Activated B cell treated with CpG ODN at 0.5 μM for 24 hours (primary cell): ENCODE results near the gene GSG1L. TPM values are rescaled to one million over a fixed set of nuclear protein-coding genes. Genes with fewer than 3 reads are reported as not detected.

ENCODE experiments used
- ATAC-seq: fragments of 200-7000 bp; cut with Tn5 transposase; one replicate; pipeline ENCODE4 v1.10.0; 2021; ENCODE audit warnings: low read depth, mild to moderate bottlenecking, moderate library complexity
- CTCF ChIA-PET: fragments of 350-600 bp; sonication (Branson Sonifier 250); formaldehyde crosslinking; loops from one replicate; lab custom pipeline; 2021; ENCODE audit warnings: antibody characterized with exemption; lab: Charles Lee
- POLR2A ChIA-PET: fragments of 350-600 bp; sonication (Branson Sonifier 250); formaldehyde crosslinking; loops from one replicate; lab custom pipeline; 2021; ENCODE audit warnings: antibody characterized with exemption; lab: Charles Lee
- DNase-seq: peaks from one replicate; pipeline ENCODE4 v3.0.0; 2022
- H3K27ac Mint-ChIP-seq: one replicate; pipeline ENCODE4 v1.8.0; 2020; ENCODE audit warnings: mixed read lengths
- H3K27me3 Mint-ChIP-seq: one replicate; pipeline ENCODE4 v1.8.0; 2021; ENCODE audit warnings: mixed read lengths
- H3K36me3 Mint-ChIP-seq: one replicate; pipeline ENCODE4 v1.8.0; 2021; ENCODE audit warnings: low read depth, mixed read lengths
- H3K4me1 Mint-ChIP-seq: one replicate; pipeline ENCODE4 v1.8.0; 2021; ENCODE audit warnings: mixed read lengths
- H3K4me3 Mint-ChIP-seq: one replicate; pipeline ENCODE4 v1.8.0; 2020; ENCODE audit warnings: mild to moderate bottlenecking, mixed read lengths
- H3K9me3 Mint-ChIP-seq: one replicate; pipeline ENCODE4 v1.8.0; 2020; ENCODE audit warnings: mixed read lengths
- CTCF ChIP-seq: fragments of 200-600 bp; IDR thresholded peaks from one replicate; pipeline ENCODE4 v1.8.0; 2022; ENCODE audit warnings: antibody characterized with exemption, mild to moderate bottlenecking
- intact Hi-C: fragments of 100-400 bp; cut with micrococcal nuclease; formaldehyde crosslinking; loops from one replicate; pipeline ENCODE4 v1.15.1; 2024
- total RNA-seq: library from RNA; stranded (reverse); gene quantifications from 2 replicates; pipeline ENCODE4 v1.2.3, GENCODE V29; 2022

GSG1L gene
- total RNA-seq, 1 donor from 2014 or later = not detected

GRCh38 chr16:27993587-27993986 is 69.9 kb downstream of the GSG1L start:
- Mint-ChIP-seq H3K27me3 (no peaks in the 10 kb centered on the region), H3K9me3 (peaks cover 11% of the 10 kb centered on the region), H3K4me3 (no peak overlapping the region), H3K36me3 (no peaks in the 10 kb centered on the region), H3K27ac (no peak overlapping the region), H3K4me1 (no peaks in the 10 kb centered on the region)
- DNase-seq (no peak), ATAC-seq (no peak)
- CTCF ChIA-PET = no interaction called here
- POLR2A ChIA-PET = no interaction called here
- TF ChIP-seq CTCF = no peak
- intact Hi-C loops = no loop called here

- no peaks in the 10 kb centered on the region for H3K27me3 Mint-ChIP-seq
- no peak for TF ChIP-seq CTCF
- CTCF ChIA-PET = no interaction called here
- no peak overlapping the region for H3K27ac Mint-ChIP-seq
- H3K4me3 Mint-ChIP-seq = no peak overlapping the region
- no peaks in the 10 kb centered on the region for H3K4me1 Mint-ChIP-seq
- intact Hi-C loops = no loop called here
- peaks cover 11% of the 10 kb centered on the region for H3K9me3 Mint-ChIP-seq
- POLR2A ChIA-PET = no interaction called here
- H3K36me3 Mint-ChIP-seq = no peaks in the 10 kb centered on the region
- ATAC-seq (no peak), DNase-seq (no peak)
Observed at GRCh38 chr16:27991876-27992275, 71.6 kb downstream of the GSG1L start.

GRCh38 chr16:27985981-27986380 is 77.5 kb downstream of the GSG1L start:
- no peak for TF ChIP-seq CTCF
- no peak for DNase-seq

GRCh38 chr16:27984121-27984520 is 79.4 kb downstream of the GSG1L start:
- TF ChIP-seq CTCF = no peak
- DNase-seq (no peak), ATAC-seq (no peak)
- Mint-ChIP-seq H3K27ac (no peak overlapping the region), H3K9me3 (peaks cover 5% of the 10 kb centered on the region), H3K36me3 (no peaks in the 10 kb centered on the region), H3K27me3 (peaks cover 12% of the 10 kb centered on the region), H3K4me1 (no peaks in the 10 kb centered on the region), H3K4me3 (no peak overlapping the region)
- intact Hi-C loops = no loop called here
- ChIA-PET POLR2A (no interaction called here), CTCF (no interaction called here)

More at GRCh38 chr16:27985981-27986380, 77.5 kb downstream of the GSG1L start:
- ChIA-PET CTCF (no interaction called here), POLR2A (no interaction called here)
- H3K4me3 Mint-ChIP-seq = no peak overlapping the region
- H3K9me3 Mint-ChIP-seq = peaks cover 5% of the 10 kb centered on the region
- H3K27me3 Mint-ChIP-seq = peaks cover 12% of the 10 kb centered on the region
- intact Hi-C loops = no loop called here
- no peaks in the 10 kb centered on the region for H3K4me1 Mint-ChIP-seq
- H3K36me3 Mint-ChIP-seq = no peaks in the 10 kb centered on the region
- no peak overlapping the region for H3K27ac Mint-ChIP-seq
- no peak for ATAC-seq

GRCh38 chr16:27983244-27983643 is 80.3 kb downstream of the GSG1L start:
- H3K27me3 Mint-ChIP-seq = peaks cover 16% of the 10 kb centered on the region
- no peak for TF ChIP-seq CTCF
- ChIA-PET CTCF (interaction anchor here (0.9 kb wide), 1 partner anchor 11 kb away, joined by 3 read pairs; no protein-coding TSS in a partner anchor), POLR2A (no interaction called here)
- H3K27ac Mint-ChIP-seq = no peak overlapping the region
- H3K9me3 Mint-ChIP-seq = peaks cover 5% of the 10 kb centered on the region
- H3K36me3 Mint-ChIP-seq = no peaks in the 10 kb centered on the region
- DNase-seq (no peak), ATAC-seq (no peak)
- no peak overlapping the region for H3K4me3 Mint-ChIP-seq
- intact Hi-C loops = no loop called here
- no peaks in the 10 kb centered on the region for H3K4me1 Mint-ChIP-seq
